NB4 (cell line): Measurements from ENCODE around the gene UTP14A.

Experiments
- CTCF ChIP-seq: IDR thresholded peaks from one replicate; pipeline ENCODE4 v1.5.1; 2012; ENCODE audit warnings: low read depth, low read length
- POLR2A ChIP-seq: IDR thresholded peaks from 2 replicates; pipeline ENCODE4 v1.6.1; 2011; ENCODE audit warnings: mild to moderate bottlenecking; ENCODE audit not compliant: insufficient read length; ENCODE audit errors: extremely low read depth

- TF ChIP-seq CTCF (no peak), POLR2A (no peak)
Observed at GRCh38 chrX:129940721-129941120, 34.8 kb downstream of the UTP14A start.
